ENCODE data around the gene PDZD2.

DNA sequence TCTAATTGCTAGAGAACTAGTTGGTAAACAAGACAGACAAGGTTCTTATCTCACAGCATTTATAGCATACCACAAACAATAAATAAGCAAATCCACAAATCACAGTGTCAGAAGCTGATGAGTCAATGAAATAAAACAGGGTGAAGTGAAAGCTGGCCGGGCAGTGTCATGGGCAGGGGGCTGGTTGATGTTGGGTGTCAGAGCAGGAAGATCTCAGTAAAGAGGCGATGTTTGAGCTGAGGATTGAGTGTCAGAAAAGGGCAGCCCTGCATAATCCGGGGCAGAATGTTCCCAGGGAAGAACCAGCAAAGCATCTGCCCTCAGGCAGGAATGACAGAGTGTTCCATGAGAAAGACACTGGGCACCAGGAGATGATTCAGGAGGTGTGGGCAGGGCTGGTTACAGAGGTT lies 351.8 kb downstream of the PDZD2 start:
- TF ChIP-seq POLR2AphosphoS5 (IDR thresholded peaks at IDR 0.05; ENCODE audit: low read depth) (no peak), EZH2 (IDR thresholded peaks at IDR 0.05; ENCODE audit: low read depth, unreplicated experiment) (no peak), STAT1 (IDR thresholded peaks at IDR 0.05; ENCODE audit: unreplicated experiment) (no peak), NANOG (IDR thresholded peaks at IDR 0.05; ENCODE audit: borderline replicate concordance) (no peak)
- TF ChIP-seq, protein P1, sequence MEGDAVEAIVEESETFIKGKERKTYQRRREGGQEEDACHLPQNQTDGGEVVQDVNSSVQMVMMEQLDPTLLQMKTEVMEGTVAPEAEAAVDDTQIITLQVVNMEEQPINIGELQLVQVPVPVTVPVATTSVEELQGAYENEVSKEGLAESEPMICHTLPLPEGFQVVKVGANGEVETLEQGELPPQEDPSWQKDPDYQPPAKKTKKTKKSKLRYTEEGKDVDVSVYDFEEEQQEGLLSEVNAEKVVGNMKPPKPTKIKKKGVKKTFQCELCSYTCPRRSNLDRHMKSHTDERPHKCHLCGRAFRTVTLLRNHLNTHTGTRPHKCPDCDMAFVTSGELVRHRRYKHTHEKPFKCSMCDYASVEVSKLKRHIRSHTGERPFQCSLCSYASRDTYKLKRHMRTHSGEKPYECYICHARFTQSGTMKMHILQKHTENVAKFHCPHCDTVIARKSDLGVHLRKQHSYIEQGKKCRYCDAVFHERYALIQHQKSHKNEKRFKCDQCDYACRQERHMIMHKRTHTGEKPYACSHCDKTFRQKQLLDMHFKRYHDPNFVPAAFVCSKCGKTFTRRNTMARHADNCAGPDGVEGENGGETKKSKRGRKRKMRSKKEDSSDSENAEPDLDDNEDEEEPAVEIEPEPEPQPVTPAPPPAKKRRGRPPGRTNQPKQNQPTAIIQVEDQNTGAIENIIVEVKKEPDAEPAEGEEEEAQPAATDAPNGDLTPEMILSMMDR (conservative IDR thresholded peaks at IDR 0.05; ENCODE audit: low read depth in 2 of 2), result no peak

Data from GM23338 (cell line).